ENCODE data around the gene PROC.

DNA sequence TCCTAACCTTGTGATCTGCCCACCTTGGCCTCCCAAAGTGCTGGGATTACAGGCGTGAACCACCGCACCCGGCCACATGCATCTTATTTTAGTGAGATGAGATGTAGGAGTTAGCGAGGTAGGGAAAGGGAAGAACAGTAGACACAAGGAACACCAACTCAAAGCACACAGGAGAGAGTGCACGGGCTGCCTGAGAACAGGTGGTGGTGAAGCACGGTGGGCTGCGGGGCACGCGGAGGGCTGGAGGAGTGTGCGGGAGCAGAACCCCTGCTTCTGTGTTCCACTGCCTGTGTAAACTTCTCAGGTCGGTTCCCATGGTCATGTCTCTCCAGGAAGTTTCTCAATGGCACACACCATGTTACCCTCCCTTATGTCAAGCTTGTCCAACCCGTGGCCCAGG is 38.7 kb downstream of the PROC start:
- TF ChIP-seq, protein P1, sequence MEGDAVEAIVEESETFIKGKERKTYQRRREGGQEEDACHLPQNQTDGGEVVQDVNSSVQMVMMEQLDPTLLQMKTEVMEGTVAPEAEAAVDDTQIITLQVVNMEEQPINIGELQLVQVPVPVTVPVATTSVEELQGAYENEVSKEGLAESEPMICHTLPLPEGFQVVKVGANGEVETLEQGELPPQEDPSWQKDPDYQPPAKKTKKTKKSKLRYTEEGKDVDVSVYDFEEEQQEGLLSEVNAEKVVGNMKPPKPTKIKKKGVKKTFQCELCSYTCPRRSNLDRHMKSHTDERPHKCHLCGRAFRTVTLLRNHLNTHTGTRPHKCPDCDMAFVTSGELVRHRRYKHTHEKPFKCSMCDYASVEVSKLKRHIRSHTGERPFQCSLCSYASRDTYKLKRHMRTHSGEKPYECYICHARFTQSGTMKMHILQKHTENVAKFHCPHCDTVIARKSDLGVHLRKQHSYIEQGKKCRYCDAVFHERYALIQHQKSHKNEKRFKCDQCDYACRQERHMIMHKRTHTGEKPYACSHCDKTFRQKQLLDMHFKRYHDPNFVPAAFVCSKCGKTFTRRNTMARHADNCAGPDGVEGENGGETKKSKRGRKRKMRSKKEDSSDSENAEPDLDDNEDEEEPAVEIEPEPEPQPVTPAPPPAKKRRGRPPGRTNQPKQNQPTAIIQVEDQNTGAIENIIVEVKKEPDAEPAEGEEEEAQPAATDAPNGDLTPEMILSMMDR (IDR thresholded peaks at IDR 0.05): no peak
- TF ChIP-seq POLR2A (IDR thresholded peaks at IDR 0.05): no peak
